ENCODE measurements around the gene KRT6B. TPM values are rescaled to one million over a fixed set of nuclear protein-coding genes. Genes with fewer than 3 reads are reported as not detected.

KRT6B gene
- total and polyA plus RNA-seq, 9 of the 15 experiments (the other 6 are each of a cell fraction or from before 2014, with no cell fraction given), result not detected

DNA sequence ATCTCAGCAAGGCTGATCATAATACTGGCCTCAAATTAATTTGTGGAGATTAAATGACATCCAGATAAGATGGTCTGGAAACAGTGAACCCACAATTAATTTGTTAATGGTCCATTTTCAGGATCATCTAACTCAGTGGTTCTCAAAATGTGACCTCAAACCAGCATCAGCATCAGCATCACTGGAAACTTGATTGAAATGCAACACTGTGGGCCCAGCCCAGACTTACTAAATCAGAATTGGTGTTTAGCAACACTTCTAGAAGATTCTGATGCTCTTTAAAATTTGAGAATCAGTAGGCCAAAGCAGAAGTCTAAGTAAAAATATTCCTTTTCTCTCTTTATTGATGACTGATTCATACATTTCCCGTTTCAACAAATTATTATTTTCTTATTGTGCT is 35.2 kb downstream of the KRT6B start:
- no peak for DNase-seq (ENCODE audit: extremely low read depth in 1 of 4, low spot score in 3 of 4)
- no peak overlapping the region for H3K9ac ChIP-seq (ENCODE audit: insufficient read depth in 1 of 2, low read depth in 2 of 2, low read length in 2 of 2)
- intact Hi-C loops (cut with micrococcal nuclease) (no loop called here), in situ Hi-C loops (cut with MboI) (no loop called here)
- peaks cover 0 to 20% of the 10 kb centered on the region in 2 experiments; a peak in 2 of 5 replicates for H3K27me3 ChIP-seq (ENCODE audit: control insufficient read depth in 2 of 2, insufficient read depth in 2 of 2, low read length in 2 of 2)
- TF ChIP-seq, protein P1, sequence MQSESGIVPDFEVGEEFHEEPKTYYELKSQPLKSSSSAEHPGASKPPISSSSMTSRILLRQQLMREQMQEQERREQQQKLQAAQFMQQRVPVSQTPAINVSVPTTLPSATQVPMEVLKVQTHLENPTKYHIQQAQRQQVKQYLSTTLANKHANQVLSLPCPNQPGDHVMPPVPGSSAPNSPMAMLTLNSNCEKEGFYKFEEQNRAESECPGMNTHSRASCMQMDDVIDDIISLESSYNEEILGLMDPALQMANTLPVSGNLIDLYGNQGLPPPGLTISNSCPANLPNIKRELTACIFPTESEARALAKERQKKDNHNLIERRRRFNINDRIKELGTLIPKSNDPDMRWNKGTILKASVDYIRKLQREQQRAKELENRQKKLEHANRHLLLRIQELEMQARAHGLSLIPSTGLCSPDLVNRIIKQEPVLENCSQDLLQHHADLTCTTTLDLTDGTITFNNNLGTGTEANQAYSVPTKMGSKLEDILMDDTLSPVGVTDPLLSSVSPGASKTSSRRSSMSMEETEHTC (IDR thresholded peaks at IDR 0.05), result no peak
- TF ChIP-seq ARHGAP35 (IDR thresholded peaks at IDR 0.05; ENCODE audit: partially characterized antibody) (no peak), TBL1XR1 (IDR thresholded peaks at IDR 0.05; ENCODE audit: low read length in 2 of 2) (no peak), ZNF780A (CRISPR knock-in tag; IDR thresholded peaks at IDR 0.05) (no peak), ATF7 (IDR thresholded peaks at IDR 0.05) (no peak), EP400 (IDR thresholded peaks at IDR 0.05) (no peak), MAFF (IDR thresholded peaks at IDR 0.05; ENCODE audit: low read length) (no peak), CEBPB (tag; IDR thresholded peaks at IDR 0.05) (no peak), SMARCB1 (IDR thresholded peaks at IDR 0.05; ENCODE audit: insufficient read length, low read depth) (no peak), HNRNPUL1 (IDR thresholded peaks at IDR 0.05; ENCODE audit: low read length) (no peak), HMG20B (CRISPR knock-in tag; IDR thresholded peaks at IDR 0.05) (no peak)
- TF ChIP-seq, protein P2, sequence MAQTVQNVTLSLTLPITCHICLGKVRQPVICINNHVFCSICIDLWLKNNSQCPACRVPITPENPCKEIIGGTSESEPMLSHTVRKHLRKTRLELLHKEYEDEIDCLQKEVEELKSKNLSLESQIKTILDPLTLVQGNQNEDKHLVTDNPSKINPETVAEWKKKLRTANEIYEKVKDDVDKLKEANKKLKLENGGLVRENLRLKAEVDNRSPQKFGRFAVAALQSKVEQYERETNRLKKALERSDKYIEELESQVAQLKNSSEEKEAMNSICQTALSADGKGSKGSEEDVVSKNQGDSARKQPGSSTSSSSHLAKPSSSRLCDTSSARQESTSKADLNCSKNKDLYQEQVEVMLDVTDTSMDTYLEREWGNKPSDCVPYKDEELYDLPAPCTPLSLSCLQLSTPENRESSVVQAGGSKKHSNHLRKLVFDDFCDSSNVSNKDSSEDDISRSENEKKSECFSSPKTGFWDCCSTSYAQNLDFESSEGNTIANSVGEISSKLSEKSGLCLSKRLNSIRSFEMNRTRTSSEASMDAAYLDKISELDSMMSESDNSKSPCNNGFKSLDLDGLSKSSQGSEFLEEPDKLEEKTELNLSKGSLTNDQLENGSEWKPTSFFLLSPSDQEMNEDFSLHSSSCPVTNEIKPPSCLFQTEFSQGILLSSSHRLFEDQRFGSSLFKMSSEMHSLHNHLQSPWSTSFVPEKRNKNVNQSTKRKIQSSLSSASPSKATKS (CRISPR knock-in tag; IDR thresholded peaks at IDR 0.05), result no peak
- TF ChIP-seq, protein P3, sequence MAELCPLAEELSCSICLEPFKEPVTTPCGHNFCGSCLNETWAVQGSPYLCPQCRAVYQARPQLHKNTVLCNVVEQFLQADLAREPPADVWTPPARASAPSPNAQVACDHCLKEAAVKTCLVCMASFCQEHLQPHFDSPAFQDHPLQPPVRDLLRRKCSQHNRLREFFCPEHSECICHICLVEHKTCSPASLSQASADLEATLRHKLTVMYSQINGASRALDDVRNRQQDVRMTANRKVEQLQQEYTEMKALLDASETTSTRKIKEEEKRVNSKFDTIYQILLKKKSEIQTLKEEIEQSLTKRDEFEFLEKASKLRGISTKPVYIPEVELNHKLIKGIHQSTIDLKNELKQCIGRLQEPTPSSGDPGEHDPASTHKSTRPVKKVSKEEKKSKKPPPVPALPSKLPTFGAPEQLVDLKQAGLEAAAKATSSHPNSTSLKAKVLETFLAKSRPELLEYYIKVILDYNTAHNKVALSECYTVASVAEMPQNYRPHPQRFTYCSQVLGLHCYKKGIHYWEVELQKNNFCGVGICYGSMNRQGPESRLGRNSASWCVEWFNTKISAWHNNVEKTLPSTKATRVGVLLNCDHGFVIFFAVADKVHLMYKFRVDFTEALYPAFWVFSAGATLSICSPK (IDR thresholded peaks at IDR 0.05; ENCODE audit: borderline replicate concordance), result no peak
- TF ChIP-seq, protein P4, sequence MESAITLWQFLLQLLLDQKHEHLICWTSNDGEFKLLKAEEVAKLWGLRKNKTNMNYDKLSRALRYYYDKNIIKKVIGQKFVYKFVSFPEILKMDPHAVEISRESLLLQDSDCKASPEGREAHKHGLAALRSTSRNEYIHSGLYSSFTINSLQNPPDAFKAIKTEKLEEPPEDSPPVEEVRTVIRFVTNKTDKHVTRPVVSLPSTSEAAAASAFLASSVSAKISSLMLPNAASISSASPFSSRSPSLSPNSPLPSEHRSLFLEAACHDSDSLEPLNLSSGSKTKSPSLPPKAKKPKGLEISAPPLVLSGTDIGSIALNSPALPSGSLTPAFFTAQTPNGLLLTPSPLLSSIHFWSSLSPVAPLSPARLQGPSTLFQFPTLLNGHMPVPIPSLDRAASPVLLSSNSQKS (CRISPR knock-in tag; IDR thresholded peaks at IDR 0.05), result no peak
- H3K4me1 ChIP-seq (replicated peaks in 1 of 2; ENCODE audit: control insufficient read depth in 2 of 2, insufficient read depth in 2 of 2, low read length in 2 of 2), result no peaks in the 10 kb centered on the region; a peak in 1 of 5 replicates
- no peak overlapping the region for H3K4me3 ChIP-seq
- no peak for FAIRE-seq
- CTCF ChIA-PET (ENCODE audit: low intra/inter-chr PET ratio), result no interaction called here
- H4K20me1 ChIP-seq (replicated peaks; ENCODE audit: control insufficient read depth, insufficient read depth, low read length), result peaks cover 7% of the 10 kb centered on the region; the same call in 1 of the 2 replicates
- H3K4me2 ChIP-seq (ENCODE audit: insufficient read depth, low read length), result no peak overlapping the region
- POLR2A ChIA-PET, result interaction anchor here (0.7 kb wide), 1 partner anchor 9 kb away, joined by 3 read pairs; no protein-coding TSS in a partner anchor
- no peak overlapping the region for H2AFZ ChIP-seq (ENCODE audit: low read depth, low read length)
- no peaks in the 10 kb centered on the region for H3K79me2 ChIP-seq (ENCODE audit: control insufficient read depth, insufficient read depth, low read length)
- peaks cover 3% of the 10 kb centered on the region for H3K9me1 ChIP-seq (ENCODE audit: control insufficient read depth, insufficient read depth, low read length)
- no peaks in the 10 kb centered on the region for H3K36me3 ChIP-seq (ENCODE audit: control insufficient read depth, insufficient read depth, low read length)
- no peaks in the 10 kb centered on the region for H3K9me3 ChIP-seq (replicated peaks; ENCODE audit: control insufficient read depth, insufficient read depth, low read depth, low read length)
- WGBS (ENCODE audit: insufficient coverage, low coverage, missing lambda C conversion rate), result 0% methylated on average over 1 of the region's 1 CpG
- BruUV-seq (replicated peaks), result no TSS peak
- ATAC-seq, result no peak
- H3K27ac ChIP-seq (ENCODE audit: extremely low read depth, low read depth, low read length), result no peak overlapping the region
